ENCODE measurements around the gene ETV3L. TPM values are rescaled to one million over a fixed set of nuclear protein-coding genes. Genes with fewer than 3 reads are reported as not detected.

ETV3L gene
- total RNA-seq, 1 donor from 2014 or later = not detected

GRCh38 chr1:157087030-157087429 is 12.6 kb downstream of the ETV3L start:
- H3K4me1 ChIP-seq = peaks cover 8% of the 10 kb centered on the region
- H3K9me3 ChIP-seq = no peaks in the 10 kb centered on the region
- H3K27ac ChIP-seq = no peak overlapping the region
- TF ChIP-seq POLR2AphosphoS5 (IDR thresholded peaks at IDR 0.05; ENCODE audit: insufficient read depth in 1 of 2, low read depth in 1 of 2) (no peak), POLR2A (IDR thresholded peaks at IDR 0.05) (no peak)
- TF ChIP-seq, protein P1, sequence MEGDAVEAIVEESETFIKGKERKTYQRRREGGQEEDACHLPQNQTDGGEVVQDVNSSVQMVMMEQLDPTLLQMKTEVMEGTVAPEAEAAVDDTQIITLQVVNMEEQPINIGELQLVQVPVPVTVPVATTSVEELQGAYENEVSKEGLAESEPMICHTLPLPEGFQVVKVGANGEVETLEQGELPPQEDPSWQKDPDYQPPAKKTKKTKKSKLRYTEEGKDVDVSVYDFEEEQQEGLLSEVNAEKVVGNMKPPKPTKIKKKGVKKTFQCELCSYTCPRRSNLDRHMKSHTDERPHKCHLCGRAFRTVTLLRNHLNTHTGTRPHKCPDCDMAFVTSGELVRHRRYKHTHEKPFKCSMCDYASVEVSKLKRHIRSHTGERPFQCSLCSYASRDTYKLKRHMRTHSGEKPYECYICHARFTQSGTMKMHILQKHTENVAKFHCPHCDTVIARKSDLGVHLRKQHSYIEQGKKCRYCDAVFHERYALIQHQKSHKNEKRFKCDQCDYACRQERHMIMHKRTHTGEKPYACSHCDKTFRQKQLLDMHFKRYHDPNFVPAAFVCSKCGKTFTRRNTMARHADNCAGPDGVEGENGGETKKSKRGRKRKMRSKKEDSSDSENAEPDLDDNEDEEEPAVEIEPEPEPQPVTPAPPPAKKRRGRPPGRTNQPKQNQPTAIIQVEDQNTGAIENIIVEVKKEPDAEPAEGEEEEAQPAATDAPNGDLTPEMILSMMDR (IDR thresholded peaks at IDR 0.05) = no peak
- DNase-seq (ENCODE audit: extremely low spot score in 2 of 2) = peak in 1 of 2 donors; percentile 62
- H3K4me3 ChIP-seq = no peak overlapping the region
- no peaks in the 10 kb centered on the region for H3K27me3 ChIP-seq
- intact Hi-C loops (cut with DNase I) = no loop called here
- H3K36me3 ChIP-seq = no peaks in the 10 kb centered on the region

DNA sequence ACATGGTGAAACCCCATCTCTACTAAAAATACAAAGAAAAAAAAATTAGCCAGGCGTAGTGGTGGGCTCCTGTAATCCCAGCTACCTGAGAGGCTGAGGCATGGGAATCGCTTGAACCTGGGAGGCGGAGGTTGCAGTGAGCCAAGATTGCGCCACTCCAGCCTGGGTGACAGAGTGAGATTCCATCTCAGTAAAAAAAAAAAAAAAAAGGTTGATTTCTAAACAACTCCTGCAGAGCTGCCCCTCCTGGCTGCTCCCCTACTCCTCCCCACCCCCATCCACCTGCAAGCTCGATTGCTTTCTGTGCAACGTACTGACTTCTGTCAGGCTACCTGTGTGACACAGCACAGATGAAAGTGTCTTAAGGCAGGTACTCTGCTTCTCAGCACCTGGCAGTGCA is 13.3 kb downstream of the ETV3L start:
- Histone ChIP-seq H3K9me3 (no peaks in the 10 kb centered on the region), H3K27me3 (no peaks in the 10 kb centered on the region), H3K27ac (no peak overlapping the region), H3K4me3 (no peak overlapping the region), H3K4me1 (peaks cover 8% of the 10 kb centered on the region), H3K36me3 (no peaks in the 10 kb centered on the region)
- peak in 1 of 2 donors; percentile 49 for DNase-seq (ENCODE audit: extremely low spot score in 2 of 2)
- intact Hi-C loops (cut with DNase I) = no loop called here
- TF ChIP-seq POLR2A (IDR thresholded peaks at IDR 0.05) = no peak
- TF ChIP-seq POLR2AphosphoS5 (IDR thresholded peaks at IDR 0.05; ENCODE audit: insufficient read depth in 1 of 2, low read depth in 1 of 2) = no peak
- TF ChIP-seq, protein P1 (IDR thresholded peaks at IDR 0.05) = no peak

DNA sequence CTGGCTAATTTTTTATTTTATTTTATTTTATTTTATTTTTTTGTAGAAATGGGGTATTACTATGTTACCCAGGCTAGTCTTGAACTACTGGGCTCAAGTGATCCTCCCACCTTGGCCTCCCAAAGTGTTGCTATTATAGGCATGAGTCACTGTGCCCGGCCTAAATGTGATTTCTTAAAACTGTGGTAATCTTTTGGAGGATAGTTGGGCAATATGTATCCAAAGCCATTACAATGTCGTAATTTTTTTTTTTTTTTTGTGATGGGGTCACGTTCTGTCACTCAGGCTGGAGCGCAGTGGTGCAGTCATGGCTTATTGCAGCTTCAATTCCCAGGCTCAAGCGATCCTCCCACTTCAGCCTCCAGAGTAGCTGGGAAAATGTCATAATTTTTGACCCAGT is 14.2 kb downstream of the ETV3L start:
- DNase-seq (ENCODE audit: extremely low spot score in 2 of 2) = no peak
- Histone ChIP-seq H3K9me3 (no peaks in the 10 kb centered on the region), H3K27me3 (no peaks in the 10 kb centered on the region), H3K4me3 (no peak overlapping the region), H3K27ac (no peak overlapping the region), H3K4me1 (peaks cover 3% of the 10 kb centered on the region), H3K36me3 (no peaks in the 10 kb centered on the region)
- TF ChIP-seq POLR2AphosphoS5 (IDR thresholded peaks at IDR 0.05; ENCODE audit: insufficient read depth in 1 of 2, low read depth in 1 of 2) (no peak), POLR2A (IDR thresholded peaks at IDR 0.05) (no peak)
- TF ChIP-seq, protein P1 (IDR thresholded peaks at IDR 0.05) = no peak
- intact Hi-C loops (cut with DNase I) = no loop called here

- Histone ChIP-seq H3K27me3 (no peaks in the 10 kb centered on the region), H3K4me1 (no peaks in the 10 kb centered on the region), H3K4me3 (no peak overlapping the region), H3K27ac (no peak overlapping the region), H3K36me3 (no peaks in the 10 kb centered on the region), H3K9me3 (no peaks in the 10 kb centered on the region)
- TF ChIP-seq, protein P1 (IDR thresholded peaks at IDR 0.05) = no peak
- TF ChIP-seq POLR2A (IDR thresholded peaks at IDR 0.05) (no peak), POLR2AphosphoS5 (IDR thresholded peaks at IDR 0.05; ENCODE audit: insufficient read depth in 1 of 2, low read depth in 1 of 2) (no peak)
- DNase-seq (ENCODE audit: extremely low spot score in 2 of 2) = peak in 1 of 2 donors; percentile 80
- intact Hi-C loops (cut with DNase I) = no loop called here
These were observed 14.9 kb downstream of the ETV3L start for GRCh38 chr1:157084720-157085119.

- intact Hi-C loops (cut with DNase I) = no loop called here
- no peak for DNase-seq (ENCODE audit: extremely low spot score in 2 of 2)
- Histone ChIP-seq H3K36me3 (no peaks in the 10 kb centered on the region), H3K4me3 (no peak overlapping the region), H3K4me1 (no peaks in the 10 kb centered on the region), H3K9me3 (no peaks in the 10 kb centered on the region), H3K27me3 (no peaks in the 10 kb centered on the region), H3K27ac (no peak overlapping the region)
- no peak for TF ChIP-seq POLR2AphosphoS5 (IDR thresholded peaks at IDR 0.05; ENCODE audit: insufficient read depth in 1 of 2, low read depth in 1 of 2)
- TF ChIP-seq, protein P1 (IDR thresholded peaks at IDR 0.05) = no peak
- no peak for TF ChIP-seq POLR2A (IDR thresholded peaks at IDR 0.05)
These were observed 17.9 kb downstream of the ETV3L start for GRCh38 chr1:157081707-157082106.
